ENCODE results near the gene DNAJC17.

DNA sequence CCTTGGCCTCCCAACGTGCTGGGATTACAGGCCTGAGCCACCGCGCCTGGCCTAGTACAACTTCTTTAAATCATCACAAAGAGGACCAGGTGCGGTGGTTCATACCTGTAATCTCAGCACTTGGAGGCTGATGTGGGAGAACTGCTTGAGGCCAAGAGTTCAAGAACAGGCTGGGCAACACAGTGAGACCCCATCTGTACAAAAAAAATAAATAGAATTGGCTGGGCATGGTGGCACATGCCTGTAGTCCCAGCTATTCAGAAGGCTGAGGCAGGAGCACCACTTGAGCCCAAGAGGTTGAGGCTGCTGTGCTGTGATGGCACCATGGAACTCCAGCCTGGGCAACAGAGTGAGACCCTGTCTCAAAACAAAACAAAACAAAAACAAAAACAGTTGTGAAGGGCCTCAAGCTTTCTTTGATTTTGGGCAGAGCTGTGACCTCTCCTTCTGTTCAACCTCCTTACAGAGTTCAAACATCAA lies 58.1 kb downstream of the DNAJC17 start:
- no peak for TF ChIP-seq POLR2A (IDR thresholded peaks at IDR 0.05; ENCODE audit: borderline replicate concordance, extremely low read depth, insufficient read depth, insufficient read length)
- no peak for TF ChIP-seq MAX (IDR thresholded peaks at IDR 0.05)
- no peak for TF ChIP-seq CTCF (IDR thresholded peaks at IDR 0.05 in 2 of 3, conservative IDR thresholded peaks at IDR 0.05 in 1 of 3; ENCODE audit: borderline replicate concordance in 1 of 3, insufficient read depth in 1 of 3, low read depth in 2 of 3, low read length in 2 of 3)

Measured in HCT116 (cell line).